Kidney epithelial cell (primary cell): ENCODE measurements around the gene TMCC3. TPM values are rescaled to one million over a fixed set of nuclear protein-coding genes. Genes with fewer than 3 reads are reported as not detected.

Experiments used
- DNase-seq: peaks from one replicate; pipeline ENCODE4 v3.0.0-alpha.2; 2010; ENCODE audit warnings: low read depth
- H3K27me3 ChIP-seq: 2 replicates; pipeline ENCODE4 v1.6.0; 2011; ENCODE audit warnings: low read length; ENCODE audit not compliant: control insufficient read depth, insufficient read depth
- H3K36me3 ChIP-seq: 2 replicates; pipeline ENCODE4 v1.5.1; 2011; ENCODE audit warnings: low read length; ENCODE audit not compliant: control insufficient read depth, insufficient read depth
- H3K4me3 ChIP-seq: 2 replicates; pipeline ENCODE4 v1.5.1; 2011; ENCODE audit warnings: low read depth, mild to moderate bottlenecking, control low read depth, low read length
- total RNA-seq: library from RNA; depleted of rRNA; stranded (reverse); fragments of >200 nt; gene quantifications from 2 replicates; pipeline ENCODE4 v1.2.3, GENCODE V29; 2015
- TF ChIP-seq, protein P1 (sequence below): IDR thresholded peaks from 2 replicates; pipeline ENCODE4 v1.5.1; 2011; ENCODE audit warnings: mild to moderate bottlenecking, moderate library complexity, low read length, control low read depth, inconsistent platforms; ENCODE audit not compliant: insufficient read depth, poor library complexity, severe bottlenecking

The TMCC3 gene
- total RNA-seq, 1 donor from 2014 or later: 22.8 TPM

GRCh38 chr12:94684416-94685142 is 34.2 kb upstream of the TMCC3 start:
- H3K4me3 ChIP-seq: no peak overlapping the region
- no peaks in the 10 kb centered on the region for H3K36me3 ChIP-seq
- TF ChIP-seq, protein P1, sequence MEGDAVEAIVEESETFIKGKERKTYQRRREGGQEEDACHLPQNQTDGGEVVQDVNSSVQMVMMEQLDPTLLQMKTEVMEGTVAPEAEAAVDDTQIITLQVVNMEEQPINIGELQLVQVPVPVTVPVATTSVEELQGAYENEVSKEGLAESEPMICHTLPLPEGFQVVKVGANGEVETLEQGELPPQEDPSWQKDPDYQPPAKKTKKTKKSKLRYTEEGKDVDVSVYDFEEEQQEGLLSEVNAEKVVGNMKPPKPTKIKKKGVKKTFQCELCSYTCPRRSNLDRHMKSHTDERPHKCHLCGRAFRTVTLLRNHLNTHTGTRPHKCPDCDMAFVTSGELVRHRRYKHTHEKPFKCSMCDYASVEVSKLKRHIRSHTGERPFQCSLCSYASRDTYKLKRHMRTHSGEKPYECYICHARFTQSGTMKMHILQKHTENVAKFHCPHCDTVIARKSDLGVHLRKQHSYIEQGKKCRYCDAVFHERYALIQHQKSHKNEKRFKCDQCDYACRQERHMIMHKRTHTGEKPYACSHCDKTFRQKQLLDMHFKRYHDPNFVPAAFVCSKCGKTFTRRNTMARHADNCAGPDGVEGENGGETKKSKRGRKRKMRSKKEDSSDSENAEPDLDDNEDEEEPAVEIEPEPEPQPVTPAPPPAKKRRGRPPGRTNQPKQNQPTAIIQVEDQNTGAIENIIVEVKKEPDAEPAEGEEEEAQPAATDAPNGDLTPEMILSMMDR: no peak
- H3K27me3 ChIP-seq: no peaks in the 10 kb centered on the region
- DNase-seq: no peak

- no peak overlapping the region for H3K4me3 ChIP-seq
- TF ChIP-seq, protein P1: no peak
Measured at GRCh38 chr12:94679554-94680195, 29.3 kb upstream of the TMCC3 start.

GRCh38 chr12:94678849-94679248 is 28.5 kb upstream of the TMCC3 start:
- no peak for DNase-seq
- H3K36me3 ChIP-seq: no peaks in the 10 kb centered on the region
- TF ChIP-seq, protein P1: no peak
- H3K27me3 ChIP-seq: no peaks in the 10 kb centered on the region
- H3K4me3 ChIP-seq: no peak overlapping the region

More at GRCh38 chr12:94679554-94680195, 29.3 kb upstream of the TMCC3 start:
- no peak for DNase-seq
- Histone ChIP-seq H3K36me3 (no peaks in the 10 kb centered on the region), H3K27me3 (no peaks in the 10 kb centered on the region)

- Histone ChIP-seq H3K4me3 (no peak overlapping the region), H3K27me3 (no peaks in the 10 kb centered on the region), H3K36me3 (no peaks in the 10 kb centered on the region)
- DNase-seq: no peak
- TF ChIP-seq, protein P1: no peak
Measured at GRCh38 chr12:94678379-94678778, 28.0 kb upstream of the TMCC3 start.

DNA sequence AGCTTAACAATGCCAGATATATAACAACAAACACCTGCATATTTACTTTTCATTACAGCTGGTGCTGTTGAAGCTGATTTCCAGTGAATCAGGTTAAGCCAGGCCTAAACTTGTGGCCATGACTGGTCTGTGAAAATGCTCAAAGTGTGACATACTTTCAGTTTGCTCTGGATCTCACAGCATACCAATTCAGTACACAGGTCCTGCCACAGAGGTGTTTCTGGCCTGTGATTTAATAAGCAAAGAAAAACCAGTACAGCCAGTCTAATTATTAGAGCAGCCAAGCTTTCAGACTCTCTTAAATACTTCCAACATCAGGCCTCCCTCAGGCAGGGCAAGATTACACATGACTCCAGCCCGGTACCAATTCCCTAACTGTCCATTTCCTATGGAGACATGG is 27.4 kb upstream of the TMCC3 start:
- TF ChIP-seq, protein P1: no peak
- Histone ChIP-seq H3K36me3 (no peaks in the 10 kb centered on the region), H3K27me3 (no peaks in the 10 kb centered on the region), H3K4me3 (no peak overlapping the region)
- no peak for DNase-seq
